ENCODE data around the gene TLR10. TPM values are rescaled to one million over a fixed set of nuclear protein-coding genes. Genes with fewer than 3 reads are reported as not detected.

The TLR10 gene
- total RNA-seq, 3 donors from 2014 or later, result 0.48 to 1.3 (median 1.3) TPM

DNA sequence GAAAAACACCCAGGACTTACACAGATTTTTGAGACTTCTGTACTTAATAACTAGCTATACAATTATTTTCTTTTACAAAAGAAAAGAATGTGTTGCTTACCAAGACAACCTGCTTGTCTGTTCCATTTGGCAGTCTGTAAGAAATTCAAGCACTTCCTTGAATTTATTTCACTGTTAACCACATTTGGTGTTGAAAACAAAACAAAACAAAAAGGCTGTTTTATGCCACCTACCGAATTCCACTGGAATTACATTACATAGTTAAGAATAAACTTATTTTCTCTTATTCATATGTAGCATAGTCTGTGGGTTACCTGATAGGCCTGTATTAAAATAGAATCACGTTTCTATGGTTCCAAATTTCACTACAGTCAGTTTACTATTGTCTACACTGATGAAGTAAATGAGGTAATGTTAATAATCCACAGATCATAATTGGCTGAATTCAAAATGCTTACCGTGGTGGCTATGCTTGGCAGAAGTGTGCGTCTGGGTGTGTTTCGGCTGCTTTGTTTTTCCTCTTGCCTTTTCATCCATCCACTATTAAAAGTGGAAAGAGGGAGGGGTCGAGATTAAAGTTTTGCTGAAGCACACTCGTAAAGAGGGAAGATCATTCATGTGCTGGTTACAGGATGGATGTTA, 22.0 kb upstream of the TLR10 start, which contains the start of gene TLR1:
Gene TLR1 (minus strand): TSS at position 138 of the 642 bp plus-strand sequence. CDS start 5,960 bp downstream, outside the sequence.
- TF ChIP-seq POLR2A (IDR thresholded peaks at IDR 0.05) (no peak), POLR2AphosphoS5 (IDR thresholded peaks at IDR 0.05) (no peak)
- TF ChIP-seq, protein P1, sequence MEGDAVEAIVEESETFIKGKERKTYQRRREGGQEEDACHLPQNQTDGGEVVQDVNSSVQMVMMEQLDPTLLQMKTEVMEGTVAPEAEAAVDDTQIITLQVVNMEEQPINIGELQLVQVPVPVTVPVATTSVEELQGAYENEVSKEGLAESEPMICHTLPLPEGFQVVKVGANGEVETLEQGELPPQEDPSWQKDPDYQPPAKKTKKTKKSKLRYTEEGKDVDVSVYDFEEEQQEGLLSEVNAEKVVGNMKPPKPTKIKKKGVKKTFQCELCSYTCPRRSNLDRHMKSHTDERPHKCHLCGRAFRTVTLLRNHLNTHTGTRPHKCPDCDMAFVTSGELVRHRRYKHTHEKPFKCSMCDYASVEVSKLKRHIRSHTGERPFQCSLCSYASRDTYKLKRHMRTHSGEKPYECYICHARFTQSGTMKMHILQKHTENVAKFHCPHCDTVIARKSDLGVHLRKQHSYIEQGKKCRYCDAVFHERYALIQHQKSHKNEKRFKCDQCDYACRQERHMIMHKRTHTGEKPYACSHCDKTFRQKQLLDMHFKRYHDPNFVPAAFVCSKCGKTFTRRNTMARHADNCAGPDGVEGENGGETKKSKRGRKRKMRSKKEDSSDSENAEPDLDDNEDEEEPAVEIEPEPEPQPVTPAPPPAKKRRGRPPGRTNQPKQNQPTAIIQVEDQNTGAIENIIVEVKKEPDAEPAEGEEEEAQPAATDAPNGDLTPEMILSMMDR (IDR thresholded peaks at IDR 0.05), result peak; percentile 45 to 60 (median 53)
- DNase-seq (ENCODE audit: low spot score in 2 of 2), result no peak
- H3K9me3 ChIP-seq, result peaks cover 0 to 12% of the 10 kb centered on the region in 2 donors
- H3K36me3 ChIP-seq, result no peaks in the 10 kb centered on the region
- intact Hi-C loops (cut with DNase I; ENCODE audit: low total_unique reads), result no loop called here
- peak within 1 kb of the TSS; percentile 33 to 57 (median 37) for H3K4me3 ChIP-seq
- no peaks in the 10 kb centered on the region for H3K27me3 ChIP-seq
- peak within 1 kb of the TSS; percentile 77 to 81 for H3K27ac ChIP-seq
- H3K4me1 ChIP-seq, result peaks cover 0 to 3% of the 10 kb centered on the region in 2 donors

DNA sequence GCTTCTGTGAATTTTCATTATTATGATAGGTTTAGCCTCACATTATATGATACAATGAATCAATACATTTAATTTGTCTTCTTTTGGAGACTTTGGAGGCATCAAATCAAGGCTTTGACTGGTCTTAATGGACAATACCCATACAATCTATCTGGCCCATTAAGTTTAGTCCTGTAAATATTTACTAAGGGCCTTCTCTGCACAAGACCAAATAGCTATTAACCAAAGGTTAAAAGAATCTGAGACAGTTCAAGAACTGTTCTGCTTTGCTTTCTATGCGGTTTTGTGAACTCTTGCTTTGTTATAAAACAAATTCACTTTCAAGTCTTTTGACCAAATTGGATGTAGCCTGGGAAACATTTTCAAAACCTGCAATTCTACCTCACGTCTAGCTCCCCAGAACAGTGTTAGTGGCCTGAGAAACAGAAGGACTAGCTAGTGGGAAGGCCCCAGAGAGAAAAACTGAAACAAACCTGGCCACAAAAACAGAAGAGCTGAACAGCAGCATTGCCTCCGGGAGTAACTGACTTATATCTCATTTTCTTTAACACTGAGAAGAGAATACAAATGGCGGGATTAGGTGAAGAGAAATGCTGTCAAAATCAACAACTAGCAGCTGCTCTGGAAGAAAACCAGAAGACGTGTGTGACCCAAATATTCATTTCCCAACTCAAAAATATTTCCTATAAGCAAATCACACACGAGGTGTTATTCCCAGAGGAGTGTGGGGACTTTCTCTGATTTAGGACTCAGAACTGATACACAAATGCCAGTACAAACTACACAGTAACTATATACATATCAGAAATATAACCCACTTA, 21.3 kb upstream of the TLR10 start:
- H3K27ac ChIP-seq, result peak overlapping the region; percentile 76 to 81
- intact Hi-C loops (cut with DNase I; ENCODE audit: low total_unique reads), result no loop called here
- peaks cover 0 to 3% of the 10 kb centered on the region in 2 donors for H3K4me1 ChIP-seq
- peaks cover 0 to 12% of the 10 kb centered on the region in 2 donors for H3K9me3 ChIP-seq
- H3K27me3 ChIP-seq, result no peaks in the 10 kb centered on the region
- peak overlapping the region; percentile 33 to 57 (median 37) for H3K4me3 ChIP-seq
- no peaks in the 10 kb centered on the region for H3K36me3 ChIP-seq
- no peak for TF ChIP-seq POLR2AphosphoS5 (IDR thresholded peaks at IDR 0.05)
- no peak for TF ChIP-seq POLR2A (IDR thresholded peaks at IDR 0.05)
- DNase-seq (ENCODE audit: low spot score in 2 of 2), result no peak

DNA sequence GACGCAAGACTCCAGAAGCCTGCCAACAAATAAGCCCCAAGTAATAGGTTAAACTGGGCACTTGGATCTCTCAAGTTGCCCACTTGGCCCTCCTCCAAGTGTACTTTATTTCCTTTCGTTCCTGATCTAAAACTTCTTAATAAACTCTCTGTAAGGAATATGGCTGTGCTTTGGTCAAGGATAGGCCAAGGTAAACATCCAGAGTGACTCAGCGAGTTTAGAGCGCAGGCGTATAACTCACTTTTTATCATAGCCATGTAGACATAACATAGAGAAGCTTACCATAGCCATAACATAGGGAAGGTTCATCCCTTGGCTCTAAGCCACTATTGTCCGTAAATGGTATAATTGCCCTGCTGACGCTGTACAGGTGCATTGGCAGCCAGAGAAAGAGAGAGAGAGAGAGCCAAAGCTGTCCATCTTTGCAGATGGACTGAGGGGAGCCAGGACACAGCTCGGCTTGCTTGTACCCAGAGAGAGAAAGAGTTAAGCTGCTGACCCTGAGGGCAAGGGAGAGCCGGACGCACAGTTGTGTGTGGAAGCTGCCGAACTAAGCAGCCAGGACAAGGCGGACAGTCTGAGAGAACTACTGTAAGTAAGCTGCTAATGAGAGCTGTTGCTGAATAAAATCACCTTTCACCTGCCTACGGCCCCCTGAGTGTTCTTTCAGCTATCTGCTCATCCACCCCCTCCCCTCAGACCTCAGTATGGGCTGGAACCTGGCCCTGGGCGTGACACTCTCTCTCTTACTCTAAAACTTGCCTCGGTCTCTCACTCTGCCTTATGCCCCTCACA, 20.0 kb upstream of the TLR10 start:
- DNase-seq (ENCODE audit: low spot score in 2 of 2), result no peak
- Histone ChIP-seq H3K27ac (no peak overlapping the region), H3K4me1 (peaks cover 0 to 3% of the 10 kb centered on the region in 2 donors), H3K9me3 (peaks cover 0 to 12% of the 10 kb centered on the region in 2 donors), H3K36me3 (no peaks in the 10 kb centered on the region), H3K27me3 (no peaks in the 10 kb centered on the region), H3K4me3 (peak overlapping the region in 2 of 3 donors; percentile 33 to 40)
- intact Hi-C loops (cut with DNase I; ENCODE audit: low total_unique reads), result no loop called here
- TF ChIP-seq POLR2A (IDR thresholded peaks at IDR 0.05) (no peak), POLR2AphosphoS5 (IDR thresholded peaks at IDR 0.05) (no peak)
- TF ChIP-seq, protein P1 (IDR thresholded peaks at IDR 0.05), result no peak

DNA sequence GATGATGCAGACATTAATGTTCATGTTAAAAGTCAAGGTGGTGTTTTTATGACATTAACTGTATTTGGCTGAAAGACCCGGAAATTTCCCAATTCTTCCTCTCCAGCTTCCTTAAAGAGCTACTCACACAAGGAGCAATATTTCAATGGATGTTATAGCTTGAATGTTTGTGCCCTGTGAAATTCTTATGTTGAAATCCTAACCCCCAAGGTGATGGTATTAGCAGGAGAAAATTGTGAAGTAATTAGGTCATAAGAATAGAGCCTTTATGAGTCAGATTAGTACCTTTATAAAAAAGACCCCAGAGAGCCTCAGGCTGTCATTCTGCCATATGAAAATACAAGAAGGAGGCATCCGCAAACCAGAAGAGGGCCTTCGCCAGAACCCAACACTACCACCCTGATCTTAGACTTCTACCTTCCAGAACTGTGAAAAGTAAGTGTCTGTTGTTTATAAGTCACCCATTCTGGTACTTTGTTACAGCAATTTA, 18.2 kb upstream of the TLR10 start:
- peaks cover 0 to 12% of the 10 kb centered on the region in 2 donors for H3K9me3 ChIP-seq
- DNase-seq (ENCODE audit: low spot score in 2 of 2), result no peak
- no peak overlapping the region for H3K27ac ChIP-seq
- H3K4me3 ChIP-seq, result no peak overlapping the region
- TF ChIP-seq POLR2AphosphoS5 (IDR thresholded peaks at IDR 0.05), result no peak
- TF ChIP-seq POLR2A (IDR thresholded peaks at IDR 0.05), result no peak
- TF ChIP-seq, protein P1 (IDR thresholded peaks at IDR 0.05), result no peak
- H3K4me1 ChIP-seq, result peaks cover 0 to 3% of the 10 kb centered on the region in 2 donors
- no peaks in the 10 kb centered on the region for H3K27me3 ChIP-seq
- intact Hi-C loops (cut with DNase I; ENCODE audit: low total_unique reads), result no loop called here
- no peaks in the 10 kb centered on the region for H3K36me3 ChIP-seq

DNA sequence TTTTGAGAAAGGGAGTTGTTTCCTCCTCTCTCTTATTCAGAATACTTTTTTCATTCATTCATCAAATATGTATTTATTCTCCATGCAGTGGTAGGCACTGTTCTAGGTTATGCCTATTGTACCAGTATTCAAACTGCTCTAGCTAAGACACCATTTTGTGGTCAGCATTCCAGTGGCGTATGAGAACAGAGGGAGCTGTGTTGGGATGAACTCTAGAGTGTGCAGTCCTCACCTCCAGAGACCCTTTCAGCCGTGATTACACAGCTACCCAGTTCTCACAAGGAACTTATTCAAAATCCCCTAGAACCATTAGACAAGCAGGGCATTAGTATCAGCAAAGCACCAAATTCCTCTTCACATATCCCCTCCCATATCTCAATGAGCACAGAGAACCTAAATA, 17.6 kb upstream of the TLR10 start:
- Histone ChIP-seq H3K27ac (no peak overlapping the region), H3K9me3 (peaks cover 0 to 12% of the 10 kb centered on the region in 2 donors), H3K4me3 (no peak overlapping the region), H3K36me3 (no peaks in the 10 kb centered on the region), H3K27me3 (no peaks in the 10 kb centered on the region), H3K4me1 (peaks cover 0 to 3% of the 10 kb centered on the region in 2 donors)
- intact Hi-C loops (cut with DNase I; ENCODE audit: low total_unique reads), result no loop called here
- no peak for DNase-seq (ENCODE audit: low spot score in 2 of 2)
- TF ChIP-seq POLR2AphosphoS5 (IDR thresholded peaks at IDR 0.05) (no peak), POLR2A (IDR thresholded peaks at IDR 0.05) (no peak)
- TF ChIP-seq, protein P1 (IDR thresholded peaks at IDR 0.05), result no peak

All from breast epithelium (tissue), 4 donors.